IPS-15b (cell line): ENCODE results near the gene HYAL4.
"Not testable (repeated sequence)": the region's sequence is repeated elsewhere in the genome, so short reads cannot be mapped to it uniquely, and the experiment has no call there.

Experiments used
- H3K27me3 ChIP-seq: one replicate; pipeline ENCODE4 v1.6.1; 2013; ENCODE audit warnings: low read length; ENCODE audit not compliant: control insufficient read depth, insufficient read depth
- H3K36me3 ChIP-seq: one replicate; pipeline ENCODE4 v1.6.1; 2013; ENCODE audit warnings: low read length; ENCODE audit not compliant: control insufficient read depth, insufficient read depth
- H3K4me1 ChIP-seq: one replicate; pipeline ENCODE4 v1.6.1; 2013; ENCODE audit warnings: mild to moderate bottlenecking, low read length; ENCODE audit not compliant: control insufficient read depth, insufficient read depth
- H3K4me3 ChIP-seq: one replicate; pipeline ENCODE4 v1.5.1; 2013; ENCODE audit warnings: low read depth, low read length
- H3K9ac ChIP-seq: one replicate; pipeline ENCODE4 v1.6.1; 2013; ENCODE audit warnings: low read depth, mild to moderate bottlenecking, low read length
- H3K9me3 ChIP-seq: one replicate; pipeline ENCODE4 v1.6.1; 2013; ENCODE audit warnings: mild to moderate bottlenecking, low read length; ENCODE audit not compliant: control insufficient read depth, insufficient read depth

The HYAL4 gene

DNA sequence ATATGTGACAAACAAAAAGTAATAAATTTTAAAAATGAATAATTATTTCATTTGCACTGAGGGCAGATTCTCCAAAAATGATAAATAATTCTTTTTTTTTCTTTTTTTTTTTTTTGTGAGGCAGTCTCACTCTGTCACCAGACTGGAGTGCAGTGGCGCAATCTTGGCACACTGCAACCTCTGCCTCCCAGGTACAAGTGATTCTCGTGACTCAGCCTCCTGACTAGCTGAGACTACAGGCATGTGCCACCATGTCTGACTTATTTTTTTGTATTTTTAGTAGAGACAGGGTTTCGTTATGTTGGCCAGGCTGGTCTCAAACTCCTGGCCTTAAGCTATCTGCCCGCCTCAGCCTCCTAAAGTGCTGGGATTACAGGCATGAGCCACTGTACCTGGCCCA is 25.2 kb upstream of the HYAL4 start:
- H3K9ac ChIP-seq, H3K9me3 ChIP-seq, H3K4me1 ChIP-seq, H3K4me3 ChIP-seq, H3K36me3 ChIP-seq, H3K27me3 ChIP-seq: not testable (repeated sequence)

DNA sequence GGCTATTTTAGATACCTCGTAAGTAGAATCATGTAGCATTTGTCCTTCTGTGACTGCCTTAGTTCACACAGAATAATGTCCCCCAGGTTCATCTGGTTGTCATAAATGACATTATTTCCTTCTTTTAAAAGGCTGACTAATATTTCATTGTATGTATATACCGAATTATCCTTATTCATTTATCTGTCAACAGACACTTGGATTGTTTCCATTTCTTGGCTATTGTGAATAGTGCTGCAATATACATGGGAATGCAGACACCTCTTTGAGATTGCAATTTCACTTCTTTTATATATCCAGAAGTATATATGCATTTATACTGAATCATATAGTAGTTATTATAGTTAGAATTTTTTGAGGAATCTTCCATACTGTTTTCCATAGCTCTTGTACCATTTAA is 24.1 kb upstream of the HYAL4 start:
- Histone ChIP-seq H3K36me3 (no peaks in the 10 kb centered on the region), H3K9ac (no peak overlapping the region), H3K9me3 (no peaks in the 10 kb centered on the region), H3K27me3 (no peaks in the 10 kb centered on the region), H3K4me3 (no peak overlapping the region), H3K4me1 (no peaks in the 10 kb centered on the region)

DNA sequence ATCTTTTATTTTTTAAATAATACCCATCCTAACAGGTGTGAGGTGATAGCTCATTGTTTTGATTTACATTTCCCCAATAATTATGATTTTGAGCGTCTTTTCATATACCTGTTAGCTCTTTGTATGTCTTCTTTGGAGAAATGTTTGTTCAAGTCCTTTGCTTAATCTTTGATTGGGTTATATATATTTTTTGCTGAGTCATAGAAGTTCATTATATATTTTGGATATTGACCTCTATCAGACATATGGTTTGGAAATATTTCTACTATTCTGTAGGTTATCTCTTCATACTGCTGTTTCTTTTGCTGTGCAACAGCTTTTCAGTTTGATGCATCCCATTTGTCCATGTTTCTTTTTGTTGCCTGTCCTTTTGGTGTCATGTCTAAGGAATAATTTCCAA is 23.6 kb upstream of the HYAL4 start:
- no peaks in the 10 kb centered on the region for H3K27me3 ChIP-seq
- no peaks in the 10 kb centered on the region for H3K36me3 ChIP-seq
- no peaks in the 10 kb centered on the region for H3K9me3 ChIP-seq
- H3K4me3 ChIP-seq, result no peak overlapping the region
- H3K4me1 ChIP-seq, result no peaks in the 10 kb centered on the region
- no peak overlapping the region for H3K9ac ChIP-seq

DNA sequence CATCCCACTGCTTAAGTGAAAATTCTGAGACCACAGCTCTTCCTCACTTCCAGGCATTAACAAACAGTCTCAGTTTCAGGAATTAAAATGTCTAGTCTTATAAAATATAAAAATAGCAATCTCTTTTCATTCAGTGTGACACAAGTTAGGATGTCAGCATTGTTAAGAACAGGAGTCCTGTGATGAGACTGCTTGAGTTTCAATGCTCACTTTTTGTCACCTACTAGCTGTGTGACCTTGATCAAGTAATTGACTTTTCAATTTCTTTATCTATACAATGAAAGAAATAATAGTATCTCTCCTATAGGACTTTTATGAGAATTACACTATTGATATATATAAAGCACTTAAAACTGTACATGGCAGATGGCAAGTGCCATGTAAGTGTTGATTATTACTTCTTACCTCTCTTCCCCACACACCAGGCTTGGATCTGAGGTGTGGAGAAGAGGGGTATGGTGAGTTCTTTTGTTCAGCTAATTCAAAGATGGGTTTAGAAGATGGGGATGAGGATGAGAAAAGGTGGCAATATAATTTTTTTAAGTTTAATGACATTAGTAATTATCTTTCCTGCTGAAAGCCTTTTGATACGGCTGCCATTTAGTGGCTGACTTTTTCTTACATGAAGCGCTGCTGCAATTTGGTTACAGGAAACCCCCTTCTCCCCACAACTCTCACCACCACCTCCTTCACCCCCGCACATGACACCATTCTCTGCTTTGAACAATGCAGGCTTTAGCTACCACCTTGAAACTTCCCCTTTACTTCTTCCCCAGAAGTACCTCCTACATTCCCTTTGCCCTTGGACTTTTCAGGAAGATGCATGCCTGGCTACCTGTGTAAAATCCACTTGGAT is 20.8 kb upstream of the HYAL4 start:
- Histone ChIP-seq H3K36me3 (no peaks in the 10 kb centered on the region), H3K4me3 (no peak overlapping the region), H3K9ac (no peak overlapping the region), H3K4me1 (no peaks in the 10 kb centered on the region), H3K27me3 (no peaks in the 10 kb centered on the region), H3K9me3 (no peaks in the 10 kb centered on the region)

DNA sequence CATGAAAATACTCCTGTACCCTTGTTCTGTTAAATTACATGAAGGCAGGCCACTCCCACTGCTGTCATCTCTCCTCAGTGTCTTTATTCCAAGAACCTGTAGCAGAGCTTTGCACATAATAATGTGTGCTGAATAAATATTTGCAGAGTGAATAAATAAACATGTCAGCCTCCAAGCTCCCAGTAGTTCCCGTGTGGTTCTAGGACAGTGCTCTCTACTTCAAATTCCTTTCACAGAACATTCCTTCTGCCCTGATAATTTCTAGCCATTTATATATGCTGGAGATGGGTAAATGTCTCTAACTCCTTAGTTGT is 20.3 kb upstream of the HYAL4 start:
- H3K4me1 ChIP-seq, result no peaks in the 10 kb centered on the region

DNA sequence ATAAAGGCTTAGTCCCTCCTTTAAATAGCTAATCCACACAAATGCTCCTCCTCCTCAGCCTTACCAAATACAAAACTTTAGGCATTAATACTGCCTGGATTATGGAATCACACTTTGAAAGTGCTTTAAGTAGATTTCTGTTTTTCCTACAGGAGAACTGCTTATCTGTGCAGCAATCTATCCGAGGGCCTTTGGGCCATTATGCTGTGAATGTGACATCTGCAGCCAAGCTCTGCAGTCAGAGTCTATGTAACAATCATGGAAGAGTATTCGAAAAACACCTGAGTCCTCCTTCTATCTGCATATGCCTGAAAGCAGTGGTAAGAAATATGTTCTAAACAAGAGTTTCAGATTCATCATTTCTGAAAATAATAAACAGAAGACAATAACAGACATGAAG is 16.2 kb upstream of the HYAL4 start:
- H3K4me3 ChIP-seq, result no peak overlapping the region
- no peaks in the 10 kb centered on the region for H3K4me1 ChIP-seq
- no peaks in the 10 kb centered on the region for H3K36me3 ChIP-seq
- H3K9me3 ChIP-seq, result no peaks in the 10 kb centered on the region
- no peaks in the 10 kb centered on the region for H3K27me3 ChIP-seq
- H3K9ac ChIP-seq, result no peak overlapping the region

More for the DNA sequence above, 20.3 kb upstream of the HYAL4 start:
- H3K4me3 ChIP-seq, result no peak overlapping the region
- no peak overlapping the region for H3K9ac ChIP-seq
- H3K36me3 ChIP-seq, result no peaks in the 10 kb centered on the region
- no peaks in the 10 kb centered on the region for H3K27me3 ChIP-seq
- no peaks in the 10 kb centered on the region for H3K9me3 ChIP-seq

DNA sequence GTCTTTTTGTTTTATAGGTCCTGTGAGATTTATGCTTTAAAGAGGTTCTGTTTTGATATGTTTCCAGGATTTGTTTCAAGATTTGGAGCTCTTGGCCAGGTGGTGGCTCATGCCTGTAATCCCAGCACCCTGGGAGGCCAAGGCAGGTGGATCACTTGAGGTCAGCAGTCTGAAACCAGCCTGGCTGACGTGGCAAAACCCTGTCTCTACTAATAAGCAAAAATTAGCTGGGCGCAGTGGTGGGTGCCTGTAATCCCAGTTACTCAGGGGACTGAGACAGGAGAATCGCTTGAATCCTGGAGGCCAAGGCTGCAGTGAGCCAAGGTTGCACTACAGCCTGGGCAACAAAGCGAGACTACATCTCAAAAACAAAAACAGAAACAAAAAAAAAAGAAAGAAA is 8.3 kb upstream of the HYAL4 start:
- no peaks in the 10 kb centered on the region for H3K27me3 ChIP-seq
- no peaks in the 10 kb centered on the region for H3K4me1 ChIP-seq
- no peaks in the 10 kb centered on the region for H3K36me3 ChIP-seq
- H3K9ac ChIP-seq, result no peak overlapping the region
- no peaks in the 10 kb centered on the region for H3K9me3 ChIP-seq
- H3K4me3 ChIP-seq, result no peak overlapping the region

DNA sequence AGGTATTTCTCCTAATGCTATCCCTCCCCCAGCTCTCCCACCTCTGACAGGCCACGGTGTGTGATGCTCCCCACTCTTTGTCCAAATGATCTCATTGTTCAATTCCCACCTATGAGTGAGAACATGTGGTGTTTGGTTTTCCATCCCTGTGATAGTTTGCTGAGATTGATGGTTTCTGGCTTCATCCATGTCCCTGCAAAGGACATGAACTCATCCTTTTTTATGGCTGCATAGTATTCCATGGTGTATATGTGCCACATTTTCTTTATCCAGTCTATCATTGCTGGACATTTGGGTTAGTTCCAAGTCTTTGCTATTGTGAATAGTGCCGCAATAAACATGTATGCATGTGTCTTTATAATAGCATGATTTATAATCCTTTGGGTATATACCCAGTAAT is 5.9 kb upstream of the HYAL4 start:
- not testable (repeated sequence) for H3K9ac ChIP-seq, H3K4me1 ChIP-seq, H3K27me3 ChIP-seq, H3K36me3 ChIP-seq, H3K9me3 ChIP-seq, H3K4me3 ChIP-seq

DNA sequence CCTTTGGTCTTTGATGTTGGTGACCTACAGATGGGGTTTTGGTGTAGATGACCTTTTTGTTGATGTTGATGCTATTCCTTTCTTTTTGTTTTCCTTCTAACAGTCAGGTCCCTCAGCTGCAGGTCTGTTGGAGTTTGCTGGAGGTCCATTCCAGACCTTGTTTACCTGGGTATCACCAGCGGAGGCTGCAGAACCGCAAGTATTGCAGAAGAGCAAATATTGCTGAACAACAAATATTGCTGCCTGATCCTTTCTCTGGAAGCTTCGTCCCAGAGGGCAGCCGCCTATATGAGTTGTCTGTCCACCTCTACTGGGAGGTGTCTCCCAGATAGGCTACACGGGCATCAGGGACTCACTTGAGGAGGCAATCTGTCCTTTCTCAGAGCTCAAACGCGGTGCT is 827 bp upstream of the HYAL4 start:
- H3K9ac ChIP-seq, H3K4me1 ChIP-seq, H3K36me3 ChIP-seq, H3K27me3 ChIP-seq, H3K9me3 ChIP-seq, H3K4me3 ChIP-seq: not testable (repeated sequence)

DNA sequence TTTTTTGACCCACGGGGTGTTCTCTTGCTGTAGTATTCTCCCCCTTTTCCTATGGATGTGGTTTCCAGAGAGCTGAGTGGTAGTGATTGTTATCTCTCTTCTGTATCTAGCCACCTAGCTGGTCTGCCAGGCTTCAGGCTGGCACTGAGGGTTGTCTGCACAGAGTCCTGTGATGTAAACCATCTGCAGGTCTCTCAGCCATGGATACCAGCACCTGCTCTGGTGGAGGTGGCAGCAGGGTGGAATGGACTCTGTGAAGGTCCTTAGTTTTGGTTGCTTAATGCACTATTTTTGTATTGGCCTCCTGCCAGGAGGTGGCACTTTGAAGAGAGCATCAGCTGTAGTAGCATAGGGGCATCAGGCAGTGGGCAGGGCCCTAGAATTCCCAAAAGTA is 851 bp downstream of the HYAL4 start:
- no peak overlapping the region for H3K9ac ChIP-seq
- no peaks in the 10 kb centered on the region for H3K9me3 ChIP-seq
- no peaks in the 10 kb centered on the region for H3K27me3 ChIP-seq
- H3K4me3 ChIP-seq, result no peak overlapping the region
- no peaks in the 10 kb centered on the region for H3K36me3 ChIP-seq
- H3K4me1 ChIP-seq, result no peaks in the 10 kb centered on the region

DNA sequence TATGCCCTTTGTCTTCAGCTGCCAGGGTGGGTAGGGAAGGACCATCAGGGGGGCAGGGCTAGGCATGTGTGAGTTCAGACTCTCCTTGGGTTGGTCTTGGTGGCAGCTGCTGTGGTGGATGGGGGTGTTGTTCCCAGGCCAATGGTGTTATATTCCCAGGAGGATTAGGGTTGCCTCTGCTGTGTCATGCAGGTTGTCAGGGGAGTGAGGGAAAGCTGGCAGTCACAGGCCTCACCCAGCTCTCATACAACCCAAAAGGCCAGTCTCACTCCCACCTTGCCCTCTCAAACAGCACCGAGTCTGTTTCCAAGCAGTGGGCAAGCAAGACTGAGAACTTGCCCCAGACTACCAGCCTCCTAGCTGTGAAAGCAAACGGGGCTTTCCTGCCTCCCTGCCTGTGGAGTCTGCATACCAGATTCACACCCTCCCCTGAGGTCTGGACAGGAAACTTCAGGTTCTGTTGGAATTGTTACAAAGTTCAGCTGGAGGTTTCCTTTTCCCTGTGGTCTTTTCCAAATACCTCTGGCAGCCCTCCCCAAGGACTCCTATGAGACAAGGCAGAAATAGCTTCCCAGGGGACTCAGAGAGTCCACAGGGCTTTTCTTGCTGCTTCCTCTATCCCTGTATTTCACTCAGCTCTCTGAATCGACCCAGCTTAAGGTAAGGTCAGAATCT is 1.4 kb downstream of the HYAL4 start:
- Histone ChIP-seq H3K9me3 (no peaks in the 10 kb centered on the region), H3K9ac (no peak overlapping the region), H3K4me3 (no peak overlapping the region), H3K4me1 (no peaks in the 10 kb centered on the region), H3K27me3 (no peaks in the 10 kb centered on the region), H3K36me3 (no peaks in the 10 kb centered on the region)

DNA sequence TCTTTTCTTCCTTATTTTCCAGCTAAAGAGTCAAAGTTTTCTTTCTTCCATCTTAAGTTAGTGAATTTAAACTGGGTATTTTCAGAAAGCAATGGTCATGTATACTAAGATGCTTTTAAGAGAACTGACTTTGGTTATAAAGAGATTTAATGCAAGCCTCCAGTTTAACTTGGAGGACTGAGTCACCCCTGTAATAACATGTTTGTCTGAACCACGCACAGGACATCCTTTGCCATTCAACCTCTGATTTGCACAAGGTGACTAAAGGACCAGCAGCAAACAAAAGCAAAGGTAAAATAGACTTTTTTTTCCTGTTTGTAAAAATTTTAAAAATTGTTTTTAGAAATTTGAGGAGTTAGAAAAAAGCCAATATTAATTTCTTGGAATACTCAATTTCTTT is 2.9 kb downstream of the HYAL4 start:
- Histone ChIP-seq H3K4me3 (no peak overlapping the region), H3K9me3 (no peaks in the 10 kb centered on the region), H3K27me3 (no peaks in the 10 kb centered on the region), H3K36me3 (no peaks in the 10 kb centered on the region), H3K4me1 (no peaks in the 10 kb centered on the region), H3K9ac (no peak overlapping the region)
